CD4-positive, alpha-beta T cell (primary cell): ENCODE data around the gene INPP5D. TPM values are rescaled to one million over a fixed set of nuclear protein-coding genes. Genes with fewer than 3 reads are reported as not detected.

ENCODE experiments used
- ATAC-seq: fragments of 200-7000 bp; cut with Tn5 transposase; one replicate; pipeline ENCODE4 v1.10.0; 2022; ENCODE audit warnings: mild to moderate bottlenecking; ENCODE audit not compliant: poor library complexity
- CTCF ChIA-PET: fragments of 350-600 bp; sonication (Branson Sonifier 250); formaldehyde crosslinking; loops from one replicate; lab custom pipeline; 2021; ENCODE audit warnings: antibody characterized with exemption, inconsistent platforms; lab: Charles Lee
- POLR2A ChIA-PET: fragments of 350-600 bp; sonication (Branson Sonifier 250); formaldehyde crosslinking; loops from one replicate; lab custom pipeline; 2021; ENCODE audit warnings: antibody characterized with exemption, inconsistent platforms; lab: Charles Lee
- DNase-seq, 14 experiments: peaks; one replicate each; pipeline ENCODE4 v3.0.0-alpha.2; 2013 to 2020; ENCODE audit warnings: mixed read lengths in 2 of 14
- H3K27ac ChIP-seq, 2 donors: one replicate each; pipeline versions ENCODE4 v1.5.1 to v1.7.0; 2013; ENCODE audit warnings: low read length in 2 of 2, low read depth in 1 of 2, mild to moderate bottlenecking in 1 of 2
- H3K27me3 ChIP-seq, 2 experiments: 1 replicate in 1 of 2; 2 replicates in 1 of 2; pipeline versions ENCODE4 v1.6.1 to v1.7.0; 2013; ENCODE audit warnings: low read length in 2 of 2, control low read depth in 1 of 2, mild to moderate bottlenecking in 1 of 2, moderate library complexity in 1 of 2; ENCODE audit not compliant: insufficient read depth in 2 of 2, control insufficient read depth in 1 of 2
- H3K36me3 ChIP-seq: one replicate; pipeline ENCODE4 v1.6.1; 2013; ENCODE audit warnings: low read length, control low read depth; ENCODE audit not compliant: insufficient read depth
- H3K4me1 ChIP-seq: one replicate; pipeline ENCODE4 v1.6.1; 2013; ENCODE audit warnings: low read length, control low read depth; ENCODE audit not compliant: insufficient read depth
- H3K4me3 ChIP-seq: one replicate; pipeline ENCODE4 v1.5.1; 2013; ENCODE audit warnings: mild to moderate bottlenecking, low read length, moderate library complexity
- H3K9me3 ChIP-seq, 2 experiments: 1 replicate in 1 of 2; 2 replicates in 1 of 2; pipeline versions ENCODE4 v1.6.1 to v1.7.0; 2013; ENCODE audit warnings: low read length in 2 of 2, mild to moderate bottlenecking in 2 of 2, control low read depth in 1 of 2, moderate library complexity in 1 of 2; ENCODE audit not compliant: control insufficient read depth in 1 of 2, insufficient read depth in 1 of 2
- H3K27ac Mint-ChIP-seq: one replicate; pipeline ENCODE4 v1.8.0; 2020; ENCODE audit warnings: mixed read lengths
- H3K27me3 Mint-ChIP-seq: one replicate; pipeline ENCODE4 v1.8.0; 2021; ENCODE audit warnings: mixed read lengths
- H3K36me3 Mint-ChIP-seq: one replicate; pipeline ENCODE4 v1.8.0; 2021; ENCODE audit warnings: low read depth, mixed read lengths
- H3K4me1 Mint-ChIP-seq: one replicate; pipeline ENCODE4 v1.8.0; 2021; ENCODE audit warnings: low read depth, mixed read lengths
- H3K4me3 Mint-ChIP-seq: one replicate; pipeline ENCODE4 v1.8.0; 2020; ENCODE audit warnings: mild to moderate bottlenecking, mixed read lengths
- H3K9me3 Mint-ChIP-seq: one replicate; pipeline ENCODE4 v1.8.0; 2020; ENCODE audit warnings: mixed read lengths
- CTCF ChIP-seq: fragments of 200-600 bp; IDR thresholded peaks from one replicate; pipeline ENCODE4 v1.8.0; 2022; ENCODE audit warnings: antibody characterized with exemption, mild to moderate bottlenecking
- intact Hi-C, 2 experiments: fragments of 100-400 bp; cut with DNase I in 1 of 2; cut with micrococcal nuclease in 1 of 2; formaldehyde crosslinking; loops; one replicate each; pipeline versions ENCODE4 v1.15.1 to v1.9.0; 2023 to 2025; cut with DNase I, micrococcal nuclease
- total RNA-seq, 174 experiments: library from RNA in 2 of 174; stranded (reverse) in 2 of 174; gene quantifications; one replicate each; pipeline ENCODE4 v1.2.3 and lab custom pipeline; 2021 to 2026

INPP5D gene
- total RNA-seq, 2 experiments from 2014 or later: 141 to 154 TPM

- Mint-ChIP-seq H3K4me3 (peak overlapping the region; percentile 62), H3K9me3 (no peaks in the 10 kb centered on the region), H3K36me3 (peaks cover 88% of the 10 kb centered on the region), H3K4me1 (peaks cover 74% of the 10 kb centered on the region), H3K27ac (peak overlapping the region; percentile 67), H3K27me3 (no peaks in the 10 kb centered on the region)
- DNase-seq: no peak
- no peak overlapping the region for H3K27ac ChIP-seq
- peaks cover 51% of the 10 kb centered on the region for H3K4me1 ChIP-seq
- ChIA-PET POLR2A (interaction anchor here (3.4 kb wide), 1 partner anchor 12 kb away, joined by 16 read pairs; no protein-coding TSS in a partner anchor), CTCF (no interaction called here)
- H3K36me3 ChIP-seq: peaks cover 68% of the 10 kb centered on the region
- H3K27me3 ChIP-seq: no peaks in the 10 kb centered on the region
- no peak for TF ChIP-seq CTCF
- H3K9me3 ChIP-seq: no peaks in the 10 kb centered on the region
- ATAC-seq: no peak
- intact Hi-C loops: loop anchor here in 1 of 2 experiments (10.0 kb wide), 1 partner anchor 71 kb away; no protein-coding TSS in a partner anchor
- H3K4me3 ChIP-seq: no peak overlapping the region
Observed at GRCh38 chr2:233256048-233256447, 195.9 kb downstream of the INPP5D start.

Other genes with a start within 250 kb of the INPP5D start
- 1 to 10 TPM; 1.2 TPM for gene SNORC, start 190.1 kb upstream of the INPP5D start, total RNA-seq
- gene NGEF, start 47.1 kb upstream of the INPP5D start, total RNA-seq: not detected
- gene NEU2, start 27.7 kb upstream of the INPP5D start, total RNA-seq: not detected
- 100 to 1,000 TPM; 134 to 135 TPM for gene ATG16L1, start 191.3 kb downstream of the INPP5D start, total RNA-seq
- gene SAG, start 247.5 kb downstream of the INPP5D start, total RNA-seq: under 1 TPM; 0.03 to 0.22 TPM